ENCODE measurements around the gene CLCN2.

- TF ChIP-seq POLR2AphosphoS5 (IDR thresholded peaks at IDR 0.05; ENCODE audit: low read depth, low read length) (no peak), POLR2A (IDR thresholded peaks at IDR 0.05; ENCODE audit: low read depth, low read length) (no peak)
These were observed 15.9 kb downstream of the CLCN2 start for GRCh38 chr3:184345317-184346144.
